NCI-H1092 treated with DMSO at 0.1 percent for 48 hours (cell line): ENCODE results near the gene GSS.

ENCODE experiments used
- DNase-seq: peaks from one replicate; lab custom pipeline; 2025; lab: John Stamatoyannopoulos, UW

GSS gene

GRCh38 chr20:34946661-34947060, 8.9 kb downstream of the GSS start:
- no peak for DNase-seq

GRCh38 chr20:34945315-34946077, 10.1 kb downstream of the GSS start:
- DNase-seq = no peak

- no peak for DNase-seq
These were observed 11.6 kb downstream of the GSS start for GRCh38 chr20:34943808-34944567.

- no peak for DNase-seq
These were observed 13.3 kb downstream of the GSS start for GRCh38 chr20:34942301-34942700.

GRCh38 chr20:34941226-34941625, 14.4 kb downstream of the GSS start:
- no peak for DNase-seq

- no peak for DNase-seq
These were observed 15.5 kb downstream of the GSS start for GRCh38 chr20:34940081-34940481.

GRCh38 chr20:34938466-34939163, 17.0 kb downstream of the GSS start:
- no peak for DNase-seq

- no peak for DNase-seq
These were observed 23.8 kb downstream of the GSS start for GRCh38 chr20:34931771-34932170.

GRCh38 chr20:34928411-34928810, 27.2 kb downstream of the GSS start:
- no peak for DNase-seq

- DNase-seq = no peak
These were observed 27.9 kb downstream of the GSS start for GRCh38 chr20:34927736-34928135.

GRCh38 chr20:34926581-34926980, 29.0 kb downstream of the GSS start:
- no peak for DNase-seq

GRCh38 chr20:34925981-34926380, 29.6 kb downstream of the GSS start:
- no peak for DNase-seq

GRCh38 chr20:34925341-34925740, 30.3 kb downstream of the GSS start:
- DNase-seq = no peak

GRCh38 chr20:34923414-34923813, 32.2 kb downstream of the GSS start:
- DNase-seq = no peak

- no peak for DNase-seq
These were observed 32.8 kb downstream of the GSS start for GRCh38 chr20:34922654-34923381.

GRCh38 chr20:34921436-34921835, 34.2 kb downstream of the GSS start:
- DNase-seq = no peak

- DNase-seq = no peak
These were observed 35.6 kb downstream of the GSS start for GRCh38 chr20:34920055-34920454.

- DNase-seq = no peak
These were observed 38.7 kb downstream of the GSS start for GRCh38 chr20:34916774-34917354.

GRCh38 chr20:34915749-34916455, 39.7 kb downstream of the GSS start:
- DNase-seq = no peak

GRCh38 chr20:34915131-34915530, 40.5 kb downstream of the GSS start:
- DNase-seq = no peak
